Subcutaneous abdominal adipose tissue (tissue), 5 donors: ENCODE measurements around the gene ERCC6.

ENCODE experiments used
- H3K27ac ChIP-seq: one replicate; pipeline ENCODE4 v1.7.0; 2013; ENCODE audit warnings: low read depth, mild to moderate bottlenecking, inconsistent platforms, low read length, moderate library complexity
- H3K27me3 ChIP-seq, 5 donors: one replicate each; pipeline ENCODE4 v1.7.0; 2013; ENCODE audit warnings: low read length in 5 of 5, inconsistent platforms in 1 of 5; ENCODE audit not compliant: control insufficient read depth in 5 of 5, insufficient read depth in 4 of 5
- H3K36me3 ChIP-seq, 5 donors: one replicate each; pipeline ENCODE4 v1.7.0; 2013; ENCODE audit warnings: low read length in 5 of 5; ENCODE audit not compliant: control insufficient read depth in 5 of 5, insufficient read depth in 5 of 5
- H3K4me1 ChIP-seq, 5 donors: one replicate each; pipeline ENCODE4 v1.7.0; 2013; ENCODE audit warnings: low read length in 5 of 5, mild to moderate bottlenecking in 3 of 5, moderate library complexity in 1 of 5; ENCODE audit not compliant: control insufficient read depth in 5 of 5, insufficient read depth in 5 of 5
- H3K4me3 ChIP-seq, 5 donors: one replicate each; pipeline ENCODE4 v1.7.0; 2013; ENCODE audit warnings: low read length in 5 of 5, low read depth in 1 of 5
- H3K9ac ChIP-seq, 5 donors: one replicate each; pipeline ENCODE4 v1.7.0; 2013; ENCODE audit warnings: low read length in 5 of 5, mild to moderate bottlenecking in 4 of 5, moderate library complexity in 3 of 5
- H3K9me3 ChIP-seq, 5 donors: one replicate each; pipeline ENCODE4 v1.7.0; 2013; ENCODE audit warnings: low read length in 5 of 5; ENCODE audit not compliant: control insufficient read depth in 5 of 5
- donor health status: healthy.
- donor health status: healthy.
- donor health status: healthy.
- donor health status: healthy.
- donor health status: healthy.

Gene ERCC6

GRCh38 chr10:49532461-49532860, 6.5 kb downstream of the ERCC6 start:
- Histone ChIP-seq H3K9me3 (no peaks in the 10 kb centered on the region), H3K4me3 (no peak overlapping the region), H3K4me1 (peaks cover 0 to 16% (median 6%) of the 10 kb centered on the region in 5 donors), H3K36me3 (peaks cover 14 to 45% (median 31%) of the 10 kb centered on the region in 5 donors), H3K9ac (no peak overlapping the region), H3K27ac (no peak overlapping the region), H3K27me3 (no peaks in the 10 kb centered on the region)

DNA sequence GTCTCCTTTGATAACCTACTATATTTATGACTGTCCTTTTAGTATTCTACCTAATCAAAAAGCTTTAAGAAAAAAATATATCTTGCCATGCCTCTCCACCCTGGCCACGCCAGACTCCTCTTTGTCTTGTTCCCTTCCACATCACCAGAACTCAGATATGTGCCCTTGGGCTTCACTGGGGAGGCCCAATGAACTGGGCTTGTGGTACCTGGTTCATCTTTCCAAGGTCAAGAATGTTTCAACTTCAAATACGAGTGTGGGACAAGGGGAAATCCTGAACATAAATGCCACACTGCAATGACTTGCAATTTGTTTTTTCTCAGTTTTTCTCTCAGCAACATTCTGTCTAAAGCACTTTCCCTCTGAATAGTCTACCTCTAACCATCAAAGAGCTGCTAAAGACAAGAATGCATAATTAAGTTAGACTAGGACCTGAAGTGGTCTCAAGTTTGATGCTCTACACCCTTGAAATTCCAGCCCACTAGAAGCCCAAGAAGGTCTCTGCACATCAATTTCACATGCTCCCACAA, 9.9 kb downstream of the ERCC6 start:
- H3K9me3 ChIP-seq, result no peaks in the 10 kb centered on the region
- H3K9ac ChIP-seq, result no peak overlapping the region
- no peaks in the 10 kb centered on the region for H3K27me3 ChIP-seq
- H3K4me3 ChIP-seq, result no peak overlapping the region
- H3K27ac ChIP-seq, result no peak overlapping the region
- H3K36me3 ChIP-seq, result peaks cover 37 to 70% (median 51%) of the 10 kb centered on the region in 5 donors
- H3K4me1 ChIP-seq, result no peaks in the 10 kb centered on the region

DNA sequence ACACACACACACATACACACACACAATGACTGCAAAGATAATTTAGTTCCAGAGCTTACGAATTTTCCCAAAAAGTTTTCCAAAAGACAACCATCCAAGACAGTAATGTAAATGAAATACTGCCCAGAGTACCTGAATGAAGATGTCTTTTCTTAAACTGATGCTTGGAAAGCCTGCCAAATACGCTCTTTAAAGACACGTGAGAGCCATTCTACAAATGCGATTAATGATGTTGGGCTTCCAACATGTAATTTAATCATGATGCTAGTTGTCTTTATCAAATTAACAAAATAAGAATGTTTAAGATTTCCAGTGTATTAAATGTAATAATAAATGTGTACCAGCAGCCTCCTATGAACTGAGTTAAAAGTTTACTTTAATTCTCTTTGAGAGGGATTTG, 11.1 kb downstream of the ERCC6 start:
- H3K4me3 ChIP-seq, result no peak overlapping the region
- no peak overlapping the region for H3K9ac ChIP-seq
- H3K27ac ChIP-seq, result no peak overlapping the region
- peaks cover 41 to 81% (median 60%) of the 10 kb centered on the region in 5 donors for H3K36me3 ChIP-seq
- no peaks in the 10 kb centered on the region for H3K9me3 ChIP-seq
- no peaks in the 10 kb centered on the region for H3K4me1 ChIP-seq
- no peaks in the 10 kb centered on the region for H3K27me3 ChIP-seq

DNA sequence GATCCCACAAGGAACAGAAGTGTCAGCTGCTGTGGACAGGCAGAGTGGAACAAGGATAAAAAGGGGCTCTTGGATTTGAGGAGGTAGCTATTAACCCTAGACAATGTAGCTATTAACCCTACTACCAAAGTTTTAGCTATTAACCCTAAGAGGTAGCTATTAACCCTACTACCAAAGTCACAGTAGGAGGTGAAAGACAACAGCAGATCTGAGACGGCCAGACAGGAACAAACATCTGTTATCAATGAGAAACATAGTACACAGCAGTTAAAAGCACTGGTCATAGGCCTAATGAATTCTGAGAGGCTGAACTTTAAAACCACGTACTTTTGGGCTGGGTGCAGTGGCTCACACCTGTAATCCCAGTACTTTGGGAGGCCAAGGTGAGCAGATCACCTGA, 11.9 kb downstream of the ERCC6 start:
- H3K36me3 ChIP-seq, result peaks cover 44 to 77% (median 56%) of the 10 kb centered on the region in 5 donors
- H3K9me3 ChIP-seq, result no peaks in the 10 kb centered on the region
- H3K4me1 ChIP-seq, result no peaks in the 10 kb centered on the region
- H3K9ac ChIP-seq, result no peak overlapping the region
- no peak overlapping the region for H3K27ac ChIP-seq
- H3K27me3 ChIP-seq, result no peaks in the 10 kb centered on the region
- no peak overlapping the region for H3K4me3 ChIP-seq

DNA sequence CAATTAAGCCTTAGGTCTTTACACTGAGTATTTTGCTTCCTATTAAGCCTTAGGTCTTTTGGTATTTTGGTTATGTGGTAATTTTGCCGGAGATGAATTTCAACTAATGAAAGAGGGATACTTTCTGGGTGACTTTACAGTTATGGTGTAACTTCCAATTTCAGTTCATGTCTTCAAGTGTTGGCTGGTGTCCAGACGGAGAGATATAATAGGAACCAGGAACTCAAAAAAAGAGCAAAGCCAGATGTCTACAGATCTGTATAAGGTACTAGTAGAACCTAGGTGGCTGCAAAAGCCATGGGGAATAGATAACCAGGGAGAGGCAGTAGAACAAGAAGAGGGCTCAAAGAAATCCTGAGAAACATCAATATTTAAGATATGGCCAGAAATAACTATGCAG, 12.3 kb downstream of the ERCC6 start:
- H3K4me3 ChIP-seq, result no peak overlapping the region
- no peaks in the 10 kb centered on the region for H3K27me3 ChIP-seq
- H3K4me1 ChIP-seq, result no peaks in the 10 kb centered on the region
- no peak overlapping the region for H3K9ac ChIP-seq
- H3K9me3 ChIP-seq, result no peaks in the 10 kb centered on the region
- no peak overlapping the region for H3K27ac ChIP-seq
- H3K36me3 ChIP-seq, result peaks cover 44 to 74% (median 53%) of the 10 kb centered on the region in 5 donors

DNA sequence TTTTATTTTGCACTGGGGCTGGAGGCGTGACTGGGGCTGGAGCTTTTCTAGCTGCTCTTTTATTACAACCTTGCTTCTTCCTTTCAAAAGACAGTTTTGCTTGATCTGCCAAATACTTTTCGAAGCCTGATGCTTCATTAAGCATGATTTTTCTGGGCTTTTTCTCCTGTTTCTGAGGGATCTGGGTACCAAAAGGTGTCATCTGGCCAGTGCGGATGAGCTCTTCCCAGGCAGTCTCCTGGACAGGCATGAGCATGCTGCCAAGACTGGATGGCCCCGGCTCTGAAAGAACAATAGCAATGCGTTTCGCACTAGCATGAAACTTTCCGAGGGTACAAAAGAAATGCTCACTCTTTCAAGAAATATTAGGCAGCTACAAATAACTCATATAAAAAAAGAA, 14.4 kb downstream of the ERCC6 start:
- no peaks in the 10 kb centered on the region for H3K9me3 ChIP-seq
- H3K9ac ChIP-seq, result no peak overlapping the region
- H3K4me3 ChIP-seq, result no peak overlapping the region
- H3K36me3 ChIP-seq, result peaks cover 42 to 76% (median 67%) of the 10 kb centered on the region in 5 donors
- no peaks in the 10 kb centered on the region for H3K27me3 ChIP-seq
- no peak overlapping the region for H3K27ac ChIP-seq
- H3K4me1 ChIP-seq, result no peaks in the 10 kb centered on the region

GRCh38 chr10:49523301-49523700, 15.6 kb downstream of the ERCC6 start:
- H3K4me1 ChIP-seq, result no peaks in the 10 kb centered on the region
- no peaks in the 10 kb centered on the region for H3K27me3 ChIP-seq
- no peaks in the 10 kb centered on the region for H3K9me3 ChIP-seq
- no peak overlapping the region for H3K4me3 ChIP-seq
- H3K27ac ChIP-seq, result no peak overlapping the region
- no peak overlapping the region for H3K9ac ChIP-seq
- peaks cover 41 to 69% (median 62%) of the 10 kb centered on the region in 5 donors for H3K36me3 ChIP-seq

DNA sequence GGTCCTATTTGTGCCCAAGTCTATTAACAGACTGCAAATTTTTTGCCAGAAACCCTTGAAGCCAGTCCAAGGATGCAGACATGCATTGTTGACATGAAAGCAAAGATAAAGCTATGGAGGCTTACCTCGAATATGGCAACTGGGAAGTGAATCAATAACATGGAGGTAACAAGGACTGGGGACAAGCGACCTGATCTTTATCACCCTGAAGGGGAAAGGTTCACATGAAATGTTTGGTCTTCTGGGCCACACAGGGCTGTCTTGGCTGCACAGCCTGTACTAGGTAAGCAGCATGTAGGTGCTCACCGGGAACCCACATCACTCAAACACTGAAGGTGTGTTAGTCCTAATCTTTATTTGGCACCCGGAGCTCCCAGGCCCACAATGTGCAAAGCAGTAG, 17.9 kb downstream of the ERCC6 start:
- Histone ChIP-seq H3K4me1 (no peaks in the 10 kb centered on the region), H3K36me3 (peaks cover 34 to 63% (median 49%) of the 10 kb centered on the region in 5 donors)

DNA sequence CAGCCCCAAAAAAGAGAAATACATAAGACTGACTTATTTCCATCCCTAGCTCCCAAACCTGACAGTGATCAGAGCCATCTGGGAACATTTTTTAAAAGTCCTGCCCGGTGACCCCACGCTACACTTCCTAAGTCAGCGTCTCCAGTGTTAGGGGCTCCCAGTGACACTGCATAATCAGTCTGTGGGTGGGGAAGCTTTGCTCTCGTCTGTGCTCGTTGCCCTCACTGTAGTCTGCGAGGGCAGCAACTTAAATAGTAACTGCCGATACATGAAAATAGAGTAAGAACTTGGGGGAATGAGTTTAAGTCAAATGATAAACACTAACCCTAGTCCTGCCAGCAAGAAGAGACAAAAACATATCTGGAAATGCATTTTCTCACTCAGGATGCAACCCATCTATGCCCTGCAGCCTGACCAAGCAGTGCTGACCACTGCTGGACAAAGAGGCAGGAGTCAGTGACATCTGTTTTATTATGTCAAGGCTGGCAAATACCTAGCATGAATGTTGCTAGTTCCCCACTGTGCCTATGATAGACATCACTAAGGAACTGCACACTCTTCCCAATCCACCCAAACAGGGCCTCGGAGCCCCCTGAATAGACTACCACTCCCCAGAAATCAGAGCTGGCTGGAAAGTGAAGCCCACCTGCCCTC, 18.7 kb downstream of the ERCC6 start:
- Histone ChIP-seq H3K4me3 (no peak overlapping the region), H3K36me3 (peaks cover 31 to 66% (median 47%) of the 10 kb centered on the region in 5 donors), H3K27ac (no peak overlapping the region), H3K4me1 (no peaks in the 10 kb centered on the region), H3K9me3 (no peaks in the 10 kb centered on the region), H3K27me3 (no peaks in the 10 kb centered on the region), H3K9ac (no peak overlapping the region)

More for the DNA sequence above, 17.9 kb downstream of the ERCC6 start:
- Histone ChIP-seq H3K9me3 (no peaks in the 10 kb centered on the region), H3K27ac (no peak overlapping the region), H3K4me3 (no peak overlapping the region), H3K27me3 (no peaks in the 10 kb centered on the region), H3K9ac (no peak overlapping the region)

GRCh38 chr10:49519717-49520116, 19.2 kb downstream of the ERCC6 start:
- Histone ChIP-seq H3K36me3 (peaks cover 25 to 62% (median 44%) of the 10 kb centered on the region in 5 donors), H3K4me3 (no peak overlapping the region), H3K4me1 (no peaks in the 10 kb centered on the region), H3K9me3 (no peaks in the 10 kb centered on the region), H3K9ac (no peak overlapping the region), H3K27ac (no peak overlapping the region), H3K27me3 (no peaks in the 10 kb centered on the region)
